GM11168 (cell line): Measurements from ENCODE around the gene MAN2A1.

Experiments used
- in situ Hi-C: fragments of 300-500 bp; cut with MboI; formaldehyde crosslinking; loops from one replicate; pipeline ENCODE4 v1.12.0; 2022; ENCODE audit warnings: low sequenced_read_pairs; ENCODE audit not compliant: unreplicated experiment

The MAN2A1 gene

GRCh38 chr5:109849478-109850088 is 159.9 kb downstream of the MAN2A1 start:
- in situ Hi-C loops = no loop called here

- in situ Hi-C loops = no loop called here
Observed at GRCh38 chr5:109852371-109853155, 162.8 kb downstream of the MAN2A1 start.

GRCh38 chr5:109853377-109853776 is 163.7 kb downstream of the MAN2A1 start:
- in situ Hi-C loops = no loop called here

GRCh38 chr5:109855056-109855455 is 165.3 kb downstream of the MAN2A1 start:
- in situ Hi-C loops = no loop called here

GRCh38 chr5:109857405-109858031 is 167.8 kb downstream of the MAN2A1 start:
- in situ Hi-C loops = no loop called here

GRCh38 chr5:109859537-109859936 is 169.8 kb downstream of the MAN2A1 start:
- in situ Hi-C loops = no loop called here

- in situ Hi-C loops = no loop called here
Observed at GRCh38 chr5:109862301-109862700, 172.6 kb downstream of the MAN2A1 start.

GRCh38 chr5:109863752-109864151 is 174.0 kb downstream of the MAN2A1 start:
- in situ Hi-C loops = no loop called here

GRCh38 chr5:109865637-109866036 is 175.9 kb downstream of the MAN2A1 start:
- in situ Hi-C loops = no loop called here

- in situ Hi-C loops = no loop called here
Observed at GRCh38 chr5:109866051-109866450, 176.3 kb downstream of the MAN2A1 start.

- in situ Hi-C loops = no loop called here
Observed at GRCh38 chr5:109868737-109869136, 179.0 kb downstream of the MAN2A1 start.

- in situ Hi-C loops = no loop called here
Observed at GRCh38 chr5:109873687-109874086, 184.0 kb downstream of the MAN2A1 start.

GRCh38 chr5:109874108-109874507 is 184.4 kb downstream of the MAN2A1 start:
- in situ Hi-C loops = no loop called here

GRCh38 chr5:109876030-109876725 is 186.5 kb downstream of the MAN2A1 start:
- in situ Hi-C loops = no loop called here

GRCh38 chr5:109876941-109877669 is 187.4 kb downstream of the MAN2A1 start:
- in situ Hi-C loops = no loop called here

GRCh38 chr5:109877670-109878045 is 187.9 kb downstream of the MAN2A1 start:
- in situ Hi-C loops = no loop called here

- in situ Hi-C loops = no loop called here
Observed at GRCh38 chr5:109878887-109879286, 189.2 kb downstream of the MAN2A1 start.

- in situ Hi-C loops = no loop called here
Observed at GRCh38 chr5:109880907-109881685, 191.4 kb downstream of the MAN2A1 start.

GRCh38 chr5:109882546-109882945 is 192.8 kb downstream of the MAN2A1 start:
- in situ Hi-C loops = no loop called here
